ENCODE measurements around the gene LEFTY1.
A peak's percentile ranks its signal among the peaks of the same experiment; 100 is the strongest.

The LEFTY1 gene

GRCh38 chr1:225887030-225887314 lies 2.0 kb downstream of the LEFTY1 start:
- no peak for DNase-seq

GRCh38 chr1:225886159-225887029 lies 2.6 kb downstream of the LEFTY1 start:
- DNase-seq = no peak

- DNase-seq = no peak
Observed at GRCh38 chr1:225885336-225885735, 3.6 kb downstream of the LEFTY1 start.

GRCh38 chr1:225883616-225884265 lies 5.2 kb downstream of the LEFTY1 start:
- DNase-seq = no peak

GRCh38 chr1:225882694-225883615 lies 6.0 kb downstream of the LEFTY1 start:
- DNase-seq = peak; percentile 67

GRCh38 chr1:225881959-225882693 lies 6.8 kb downstream of the LEFTY1 start, which contains the start of gene TMEM63A:
Gene TMEM63A (minus strand): TSS chr1:225882380. CDS start chr1:225877580, 4,800 bp downstream.
- DNase-seq = peak; percentile 92

- peak; percentile 66 for DNase-seq
Observed at GRCh38 chr1:225881081-225881958, 7.6 kb downstream of the LEFTY1 start.

- no peak for DNase-seq
Observed at GRCh38 chr1:225880636-225881035, 8.3 kb downstream of the LEFTY1 start.

- DNase-seq = no peak
Observed at GRCh38 chr1:225880222-225880588, 8.7 kb downstream of the LEFTY1 start.

- DNase-seq = no peak
Observed at GRCh38 chr1:225879521-225880221, 9.3 kb downstream of the LEFTY1 start.

- DNase-seq = no peak
Observed at GRCh38 chr1:225878282-225878681, 10.7 kb downstream of the LEFTY1 start.

GRCh38 chr1:225877580-225877979 lies 11.4 kb downstream of the LEFTY1 start:
- peak; percentile 56 for DNase-seq

GRCh38 chr1:225876900-225877510 lies 11.9 kb downstream of the LEFTY1 start:
- DNase-seq = no peak

GRCh38 chr1:225875044-225875815 lies 13.7 kb downstream of the LEFTY1 start:
- DNase-seq = no peak

- DNase-seq = no peak
Observed at GRCh38 chr1:225874431-225874830, 14.5 kb downstream of the LEFTY1 start.

GRCh38 chr1:225873281-225873850 lies 15.6 kb downstream of the LEFTY1 start:
- DNase-seq = no peak

- DNase-seq = no peak
Observed at GRCh38 chr1:225872075-225872430, 16.9 kb downstream of the LEFTY1 start.

GRCh38 chr1:225871359-225872074 lies 17.4 kb downstream of the LEFTY1 start:
- no peak for DNase-seq

- no peak for DNase-seq
Observed at GRCh38 chr1:225870911-225871310, 18.0 kb downstream of the LEFTY1 start.

Measured in stimulated activated CD4-positive, alpha-beta T cell treated with anti-CD3 and anti-CD28 coated beads, Interleukin-15, amount 100 ng/mL, for 24 hours (primary cell).